GM12891 (cell line): Measurements from ENCODE around the gene TGFBRAP1.

Experiments
- PAX5 ChIP-seq: IDR thresholded peaks from 2 replicates; pipeline ENCODE4 v1.6.1; 2011; ENCODE audit warnings: low read length, moderate library complexity, mild to moderate bottlenecking; ENCODE audit not compliant: insufficient read depth, severe bottlenecking
- POLR2A ChIP-seq: IDR thresholded peaks from 2 replicates; pipeline ENCODE4 v1.6.1; 2011; ENCODE audit warnings: low read depth, low read length, control low read depth
- POLR2AphosphoS5 ChIP-seq: IDR thresholded peaks from 2 replicates; pipeline ENCODE4 v1.6.1; 2011; ENCODE audit warnings: low read depth, low read length, control low read depth
- POU2F2 ChIP-seq: IDR thresholded peaks from 2 replicates; pipeline ENCODE4 v1.6.1; 2011; ENCODE audit warnings: low read depth, mild to moderate bottlenecking, control low read depth, low read length, moderate library complexity
- SPI1 ChIP-seq: IDR thresholded peaks from 2 replicates; pipeline ENCODE4 v1.6.1; 2011; ENCODE audit warnings: low read depth, low read length, control low read depth
- TAF1 ChIP-seq: IDR thresholded peaks from 2 replicates; pipeline ENCODE4 v1.6.1; 2011; ENCODE audit warnings: low read depth, low read length, control low read depth

- TF ChIP-seq POLR2A: no peak
- no peak for TF ChIP-seq TAF1
- no peak for TF ChIP-seq SPI1
- no peak for TF ChIP-seq POU2F2
- TF ChIP-seq POLR2AphosphoS5: no peak
- TF ChIP-seq PAX5: no peak
Observed at GRCh38 chr2:105328281-105329196, 996 bp downstream of the TGFBRAP1 start.
